DMS 273 treated with DMSO at 0.1 percent for 48 hours (cell line): ENCODE results near the gene LRRC32.

Experiments used
- DNase-seq: peaks from one replicate; lab custom pipeline; 2025; lab: John Stamatoyannopoulos, UW

Gene LRRC32, protein sequence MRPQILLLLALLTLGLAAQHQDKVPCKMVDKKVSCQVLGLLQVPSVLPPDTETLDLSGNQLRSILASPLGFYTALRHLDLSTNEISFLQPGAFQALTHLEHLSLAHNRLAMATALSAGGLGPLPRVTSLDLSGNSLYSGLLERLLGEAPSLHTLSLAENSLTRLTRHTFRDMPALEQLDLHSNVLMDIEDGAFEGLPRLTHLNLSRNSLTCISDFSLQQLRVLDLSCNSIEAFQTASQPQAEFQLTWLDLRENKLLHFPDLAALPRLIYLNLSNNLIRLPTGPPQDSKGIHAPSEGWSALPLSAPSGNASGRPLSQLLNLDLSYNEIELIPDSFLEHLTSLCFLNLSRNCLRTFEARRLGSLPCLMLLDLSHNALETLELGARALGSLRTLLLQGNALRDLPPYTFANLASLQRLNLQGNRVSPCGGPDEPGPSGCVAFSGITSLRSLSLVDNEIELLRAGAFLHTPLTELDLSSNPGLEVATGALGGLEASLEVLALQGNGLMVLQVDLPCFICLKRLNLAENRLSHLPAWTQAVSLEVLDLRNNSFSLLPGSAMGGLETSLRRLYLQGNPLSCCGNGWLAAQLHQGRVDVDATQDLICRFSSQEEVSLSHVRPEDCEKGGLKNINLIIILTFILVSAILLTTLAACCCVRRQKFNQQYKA

DNA sequence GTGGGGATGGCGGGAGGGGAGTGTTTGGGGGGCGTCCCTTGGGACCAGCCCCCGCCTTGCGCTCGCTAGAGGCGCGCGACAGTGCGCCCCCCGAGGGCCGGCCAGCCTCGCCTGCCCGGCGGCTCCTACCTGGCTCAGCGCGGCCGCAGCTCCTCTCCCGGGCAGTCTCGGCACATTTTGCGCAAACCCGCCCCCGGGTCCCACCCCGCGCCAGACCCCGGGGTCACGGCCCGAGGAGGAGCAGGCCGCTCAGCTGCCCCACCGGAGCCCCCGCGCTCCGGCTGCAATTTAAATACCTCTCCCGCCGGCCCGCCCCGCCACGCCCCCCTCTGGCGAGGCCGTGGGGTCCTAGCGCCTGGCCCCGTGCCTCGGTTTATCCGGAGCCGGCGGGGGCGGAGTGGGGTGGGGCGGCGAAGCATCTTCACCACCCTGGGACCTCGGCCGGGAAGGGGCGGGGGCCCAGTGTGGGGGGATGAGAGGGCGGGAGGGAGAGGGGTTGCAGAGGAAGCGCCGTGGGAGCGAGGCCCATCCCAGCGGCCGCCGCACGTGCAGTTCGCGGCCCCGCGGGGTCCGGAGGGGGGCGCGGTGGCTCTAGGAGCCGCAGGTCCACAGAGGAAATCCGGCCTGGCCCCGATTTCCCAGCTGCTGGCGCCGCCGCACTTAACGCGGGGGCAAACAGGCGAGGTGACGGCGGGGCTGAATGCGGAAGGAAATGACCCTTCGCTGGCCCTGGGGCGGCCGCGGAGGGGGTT is at the start of gene LRRC32:
LRRC32 (minus strand) TSS at position 263 of the 752 bp plus-strand sequence. CDS start 4,793 bp downstream, outside the sequence.
- no peak for DNase-seq

DNA sequence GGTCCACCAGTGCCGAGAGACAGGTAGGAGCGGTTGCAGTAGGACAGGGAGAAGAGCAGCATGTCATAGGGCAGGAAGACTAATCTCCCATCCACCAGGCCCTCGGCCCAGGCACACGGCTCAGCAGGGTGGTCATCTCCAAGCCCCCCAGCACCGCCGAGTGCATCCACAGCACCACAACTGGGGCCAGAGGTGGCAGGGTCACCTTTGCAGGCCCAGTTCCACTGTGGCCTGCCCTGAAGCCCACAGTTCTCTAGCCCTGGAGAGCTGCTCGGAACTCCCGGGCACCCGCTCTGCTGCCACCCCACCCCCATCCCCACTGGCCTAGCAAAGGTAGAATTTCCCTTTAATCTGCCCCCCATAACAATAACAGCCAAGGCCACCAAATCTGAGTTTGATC is 49.1 kb upstream of the LRRC32 start:
- DNase-seq: no peak

DNA sequence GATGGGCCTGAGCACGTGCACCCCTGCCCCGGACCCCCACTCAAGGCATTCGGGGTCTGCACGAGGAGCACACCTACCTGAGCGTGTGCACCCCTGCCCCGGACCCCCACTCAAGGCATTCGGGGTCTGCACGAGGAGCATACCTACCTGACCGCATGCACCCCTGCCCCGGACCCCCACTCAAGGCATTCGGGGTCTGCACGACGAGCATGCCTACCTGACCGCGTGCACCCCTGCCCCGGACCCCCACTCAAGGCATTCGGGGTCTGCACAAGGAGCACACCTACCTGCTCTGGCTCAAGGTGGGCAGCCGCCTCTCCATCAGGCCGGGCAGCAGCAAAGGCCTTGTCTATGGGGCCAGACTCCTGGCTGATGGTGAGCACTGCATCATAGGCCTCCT is 48.7 kb upstream of the LRRC32 start:
- DNase-seq: no peak

DNA sequence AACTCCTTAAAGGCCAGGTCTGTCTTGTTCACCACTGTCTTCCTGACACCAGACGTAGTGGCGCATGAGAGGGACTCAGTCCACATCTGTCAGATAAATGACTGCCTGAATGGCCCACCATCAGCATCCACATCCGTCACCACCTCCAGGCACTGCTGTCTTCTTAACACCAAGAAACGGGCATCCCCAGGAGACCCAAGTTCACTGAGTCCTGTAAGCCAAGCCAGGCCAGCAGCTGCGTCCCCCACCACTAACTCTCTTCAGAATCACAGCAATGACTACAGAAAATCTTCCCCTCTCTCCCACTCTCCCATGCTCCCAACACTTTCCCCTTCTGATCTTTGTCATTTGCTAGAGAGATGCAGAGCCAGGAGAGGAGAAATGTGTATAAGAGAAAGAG is 47.3 kb upstream of the LRRC32 start:
- DNase-seq: no peak

DNA sequence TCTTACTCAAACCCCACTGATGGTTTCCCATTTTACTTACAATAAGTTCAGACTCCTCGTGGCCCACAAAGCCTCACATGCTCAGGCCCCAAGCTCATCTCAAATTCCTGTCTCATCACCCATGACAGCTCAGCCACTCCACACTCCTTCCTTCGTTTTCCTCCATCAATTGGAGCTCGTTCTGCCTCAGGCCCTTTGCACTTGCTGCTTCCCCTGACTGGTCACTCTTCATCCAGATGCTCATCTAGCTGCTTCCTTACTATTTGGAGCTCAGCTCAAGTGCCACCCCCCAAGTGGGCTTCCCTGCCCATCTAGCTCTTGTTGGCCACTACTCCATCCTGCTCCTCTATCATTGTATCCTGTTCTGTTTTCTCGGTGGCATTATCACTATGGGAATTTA is 46.8 kb upstream of the LRRC32 start:
- DNase-seq: no peak

DNA sequence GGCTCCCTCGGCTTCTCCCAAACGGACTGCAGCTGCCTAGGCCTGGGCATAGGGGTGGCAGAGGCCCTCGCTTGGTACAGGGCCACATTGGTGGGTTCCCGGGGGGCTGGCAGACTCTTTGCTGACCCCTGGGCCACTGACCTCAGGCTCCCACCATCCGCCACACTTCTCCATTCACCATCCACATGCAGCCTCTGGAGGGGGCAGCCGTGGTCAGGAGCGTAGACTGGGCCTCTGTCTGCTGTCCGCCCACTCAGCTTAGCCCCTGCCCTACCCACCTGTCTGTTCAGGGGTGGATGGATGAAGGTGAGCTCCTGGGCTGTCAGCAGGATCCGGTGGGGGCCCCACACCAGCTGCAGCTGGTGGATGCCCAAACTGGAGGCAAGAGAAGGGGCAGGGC is 45.7 kb upstream of the LRRC32 start:
- DNase-seq: no peak

DNA sequence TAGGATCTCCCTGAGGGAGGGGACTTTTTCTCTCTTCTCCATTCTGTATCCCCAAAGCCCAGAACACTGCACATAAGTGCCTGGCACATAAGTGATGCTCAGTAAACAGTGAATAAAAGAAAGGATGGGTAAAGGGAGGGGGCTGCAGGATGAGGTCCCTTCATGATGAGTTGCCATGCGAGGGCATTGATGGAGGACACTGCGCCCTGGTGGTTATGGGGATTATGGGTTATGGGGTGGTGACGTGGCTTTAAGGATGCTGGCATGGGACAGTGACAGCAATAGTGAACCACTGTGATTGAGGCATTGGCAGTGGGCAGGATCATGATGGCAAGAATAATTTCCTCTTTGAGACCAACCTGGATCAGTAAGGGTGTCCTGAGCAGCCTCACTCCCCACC is 43.9 kb upstream of the LRRC32 start:
- no peak for DNase-seq

DNA sequence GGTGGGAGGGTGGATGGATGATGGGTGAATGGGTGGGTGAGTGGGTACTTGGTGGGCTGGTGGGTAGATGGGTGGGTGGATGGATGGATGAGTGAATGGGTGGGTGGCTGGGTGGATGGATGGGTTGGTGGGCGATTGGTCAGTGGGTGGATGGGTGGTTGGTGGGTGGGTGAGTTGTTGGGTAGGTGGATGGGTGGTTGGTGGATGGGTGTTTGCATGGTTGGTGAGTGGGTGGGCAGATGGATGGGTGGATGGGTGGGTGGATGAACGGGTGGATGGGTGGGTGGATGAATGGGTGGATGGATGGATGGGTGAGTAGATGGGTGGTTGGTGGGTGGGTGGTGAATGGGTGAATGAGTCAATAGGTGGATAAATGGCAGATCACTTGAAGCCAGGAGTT is 43.0 kb upstream of the LRRC32 start:
- no peak for DNase-seq

DNA sequence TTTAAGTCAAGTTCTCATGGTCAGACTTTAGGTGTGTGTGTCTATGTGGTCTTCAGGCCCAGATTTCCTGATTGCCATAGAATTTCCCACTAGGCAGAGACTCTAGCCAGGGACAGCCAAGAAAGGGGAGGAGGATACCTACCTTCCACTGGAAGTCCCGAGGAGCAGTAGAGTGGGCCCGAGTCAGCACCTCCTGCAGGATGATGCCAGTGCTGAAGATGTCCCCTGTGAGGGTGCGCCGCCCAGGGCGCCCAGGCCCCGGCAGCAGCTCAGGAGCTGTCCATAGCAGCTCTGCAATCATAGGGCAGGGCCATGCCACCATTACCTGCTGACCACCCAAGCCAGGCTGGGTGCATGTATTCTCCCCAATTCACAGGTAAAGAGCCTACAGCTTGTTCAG is 41.6 kb upstream of the LRRC32 start:
- DNase-seq: no peak

DNA sequence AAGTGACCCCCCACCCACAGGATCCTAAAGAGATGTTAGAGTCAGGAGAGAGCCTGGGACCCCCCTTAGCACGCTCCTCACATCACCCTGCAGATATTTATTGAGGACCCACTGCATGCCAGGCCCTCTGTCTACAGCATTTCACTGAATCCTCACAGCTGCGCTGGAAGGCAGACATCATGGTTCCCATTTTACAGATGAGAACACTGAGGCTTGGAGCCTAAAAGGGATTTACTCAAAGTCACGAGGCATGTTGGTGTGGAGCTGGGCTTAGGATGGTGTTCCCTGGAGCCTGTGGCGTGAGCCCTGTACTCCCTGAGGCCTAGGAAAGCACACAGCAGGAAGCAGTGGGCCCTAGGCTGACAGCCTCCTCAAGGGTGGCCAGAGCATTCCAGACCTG is 39.2 kb upstream of the LRRC32 start:
- DNase-seq: no peak

DNA sequence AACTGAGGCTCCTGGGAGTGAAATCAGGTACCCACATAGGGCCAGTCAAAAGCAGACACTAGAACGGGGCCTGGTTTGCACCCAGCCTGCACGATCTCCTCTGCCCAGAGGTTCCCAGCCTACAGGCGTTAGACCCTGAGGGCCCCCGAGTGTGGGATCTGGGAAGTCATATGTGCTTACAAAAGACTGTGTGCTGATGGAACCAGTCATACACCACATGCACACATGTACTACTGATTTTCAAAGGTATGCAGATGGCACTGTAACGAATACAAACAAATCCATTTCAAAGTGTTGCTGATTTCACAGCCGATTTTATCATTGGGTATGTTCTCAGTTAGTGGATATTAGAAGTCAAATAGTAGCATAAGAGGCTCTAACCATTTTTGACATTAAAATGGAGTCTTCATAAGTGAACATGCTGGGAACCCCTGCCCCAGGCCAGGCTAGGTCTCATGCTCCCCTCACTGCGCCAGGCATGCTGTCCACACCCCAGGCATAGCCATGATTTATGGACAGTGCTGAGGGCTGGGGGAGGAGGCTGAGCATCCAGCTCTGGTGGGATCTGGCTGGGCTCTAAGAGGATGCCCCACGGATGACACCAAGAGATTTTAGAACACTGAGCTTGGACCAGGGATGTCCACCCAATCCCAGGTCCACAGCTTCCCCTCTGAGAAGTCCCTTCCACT is 38.6 kb upstream of the LRRC32 start:
- DNase-seq: no peak

DNA sequence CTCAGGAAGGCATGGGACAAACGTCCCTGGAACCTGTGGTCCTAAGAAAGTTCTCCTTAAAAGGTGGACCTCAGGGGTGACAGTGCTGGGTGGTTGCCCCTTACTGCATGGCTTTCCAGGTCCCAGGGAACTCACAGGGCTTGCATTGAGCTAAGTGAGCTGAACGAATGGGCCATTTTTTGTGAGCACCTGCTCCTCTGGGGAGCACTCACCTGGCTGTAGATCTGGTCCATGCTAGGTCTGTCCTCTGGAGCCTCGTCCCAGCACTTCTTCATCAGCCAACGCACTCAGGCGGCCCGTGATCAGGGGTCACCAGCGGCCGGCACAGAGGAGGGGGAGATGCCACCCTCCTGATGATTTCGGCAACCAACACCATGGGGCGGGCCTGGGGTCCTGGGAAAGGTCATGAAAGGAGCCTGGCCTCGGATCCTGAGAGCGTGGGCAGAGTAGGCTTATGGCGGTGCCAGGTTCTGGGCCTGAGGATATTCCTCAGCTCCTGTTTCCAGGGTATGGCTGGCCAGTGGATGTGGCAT is 36.8 kb upstream of the LRRC32 start:
- DNase-seq: no peak

DNA sequence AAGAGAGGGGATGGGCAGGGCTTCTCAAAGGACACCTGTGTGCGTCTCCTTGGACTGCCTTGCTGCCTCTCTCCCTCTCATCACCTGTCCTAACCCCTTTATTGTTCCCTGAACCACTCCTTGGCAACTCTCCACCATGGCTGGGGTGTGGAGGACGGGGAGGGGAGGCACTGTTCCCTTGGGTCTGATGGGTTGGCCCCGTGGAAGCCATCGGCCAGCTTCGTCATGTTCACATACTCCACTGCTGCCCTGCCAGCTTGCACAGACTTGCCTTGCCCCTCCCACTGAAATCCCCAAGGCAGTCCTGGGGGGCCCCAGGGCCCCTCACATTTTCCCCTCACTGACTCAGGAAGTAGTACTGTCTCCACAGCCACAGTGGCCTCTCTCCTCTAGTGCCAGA is 36.1 kb upstream of the LRRC32 start:
- DNase-seq: no peak

DNA sequence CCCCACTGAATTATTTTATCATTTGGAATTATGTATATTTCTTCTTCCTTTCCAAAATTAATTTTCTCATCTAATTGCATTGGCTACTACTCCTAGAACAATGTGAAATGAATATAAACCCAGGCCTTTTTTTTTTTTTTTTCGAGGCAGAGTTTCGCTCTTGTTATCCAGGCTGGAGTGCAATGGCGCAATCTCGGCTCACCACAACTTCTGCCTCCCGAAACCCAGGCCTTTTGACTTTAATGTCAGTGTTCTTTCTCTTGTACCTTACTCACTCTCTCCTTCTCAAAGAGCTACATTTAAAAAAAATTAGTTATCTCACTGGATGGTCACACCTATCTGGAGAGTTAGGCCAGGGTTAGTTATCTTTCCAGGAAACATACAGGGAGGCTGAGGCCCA is 35.3 kb upstream of the LRRC32 start:
- DNase-seq: no peak

DNA sequence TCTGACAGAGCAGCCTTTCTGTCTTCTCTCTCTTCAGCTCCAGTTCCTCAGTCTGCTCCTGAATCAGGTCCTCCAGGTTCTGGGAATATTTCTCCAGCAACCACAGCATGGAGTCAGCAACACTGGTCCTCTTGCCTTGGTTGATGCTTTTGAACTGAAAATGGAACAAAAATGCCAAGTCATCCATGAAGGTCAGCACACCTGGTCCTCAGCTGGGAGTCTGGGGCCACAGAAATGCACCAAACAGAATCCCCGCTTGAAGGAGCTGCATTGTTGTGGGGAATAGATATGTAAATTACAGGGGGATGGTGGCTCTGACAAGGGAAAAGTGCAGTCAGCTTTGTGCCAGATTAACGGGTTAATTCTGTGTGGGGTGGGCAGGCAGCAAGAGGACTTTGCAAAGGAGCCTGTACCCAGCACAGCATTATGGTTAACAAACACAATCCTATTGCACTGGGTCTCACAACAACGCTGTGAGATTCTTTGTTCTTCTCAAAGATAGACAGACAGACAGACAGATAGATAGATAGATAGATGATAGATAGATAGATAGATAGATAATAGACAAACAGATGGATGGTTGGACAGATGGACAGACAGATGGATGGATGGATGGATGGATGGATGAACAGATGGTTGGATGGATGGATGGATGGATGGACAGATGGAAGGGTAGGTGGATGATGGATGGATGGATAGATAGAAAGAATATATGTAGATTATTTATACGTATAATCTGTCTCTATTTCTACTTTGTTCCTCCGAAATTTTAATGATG is 33.8 kb upstream of the LRRC32 start:
- DNase-seq: no peak

DNA sequence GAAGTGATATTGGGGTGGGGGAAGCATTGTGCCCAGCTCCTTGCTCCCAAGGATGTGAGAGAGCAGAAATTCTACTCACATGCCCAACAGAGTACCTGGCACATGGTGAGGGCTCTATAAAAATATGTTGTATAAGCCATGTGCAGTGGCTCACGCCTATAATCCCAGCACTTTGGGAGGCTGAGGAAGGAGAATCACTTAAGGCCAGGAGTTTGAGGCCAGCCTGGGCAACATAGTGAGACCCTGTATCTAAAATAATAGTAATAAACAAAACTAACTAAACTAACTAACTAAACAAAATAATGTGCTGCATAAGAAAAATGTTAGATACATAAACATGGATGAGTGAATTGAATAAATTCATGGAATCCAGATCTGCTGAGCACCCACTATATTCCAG is 33.2 kb upstream of the LRRC32 start:
- DNase-seq: no peak

DNA sequence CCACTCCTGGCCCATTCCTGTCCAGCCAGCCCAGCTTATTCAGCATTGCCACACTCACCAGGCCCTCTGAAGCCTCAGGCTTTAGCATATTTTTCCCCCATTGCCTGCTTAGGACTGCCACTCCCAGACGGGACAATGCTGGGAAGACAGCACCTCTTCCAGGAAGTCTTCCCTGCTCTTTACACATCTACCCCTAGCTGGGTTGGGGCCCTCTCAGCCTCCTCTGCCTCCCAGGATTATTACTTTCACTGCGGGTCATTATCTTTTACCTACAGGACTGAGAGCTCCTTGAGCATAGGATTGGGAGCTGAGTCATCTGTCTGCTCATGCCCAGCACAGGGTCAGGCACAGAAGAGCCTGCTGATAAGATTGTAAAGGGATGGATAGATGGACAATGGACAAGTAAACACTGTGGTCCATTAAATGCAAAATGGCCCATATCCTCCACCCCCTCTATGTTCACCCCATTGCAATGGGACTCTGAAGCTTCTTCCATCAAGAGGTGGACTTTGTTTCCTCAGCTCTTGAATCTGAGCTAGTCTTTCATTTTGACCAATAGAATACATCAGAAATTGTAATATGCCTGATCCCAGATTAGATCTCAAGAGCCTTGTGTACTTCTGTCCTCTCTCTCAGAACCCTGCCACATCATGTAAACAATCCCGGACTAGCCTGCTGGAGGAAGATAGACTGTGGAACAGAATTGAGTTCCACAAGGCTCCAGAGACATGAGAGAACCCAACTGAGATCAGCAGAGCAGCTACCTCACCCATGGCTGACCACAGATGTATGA is 32.0 kb upstream of the LRRC32 start:
- no peak for DNase-seq

DNA sequence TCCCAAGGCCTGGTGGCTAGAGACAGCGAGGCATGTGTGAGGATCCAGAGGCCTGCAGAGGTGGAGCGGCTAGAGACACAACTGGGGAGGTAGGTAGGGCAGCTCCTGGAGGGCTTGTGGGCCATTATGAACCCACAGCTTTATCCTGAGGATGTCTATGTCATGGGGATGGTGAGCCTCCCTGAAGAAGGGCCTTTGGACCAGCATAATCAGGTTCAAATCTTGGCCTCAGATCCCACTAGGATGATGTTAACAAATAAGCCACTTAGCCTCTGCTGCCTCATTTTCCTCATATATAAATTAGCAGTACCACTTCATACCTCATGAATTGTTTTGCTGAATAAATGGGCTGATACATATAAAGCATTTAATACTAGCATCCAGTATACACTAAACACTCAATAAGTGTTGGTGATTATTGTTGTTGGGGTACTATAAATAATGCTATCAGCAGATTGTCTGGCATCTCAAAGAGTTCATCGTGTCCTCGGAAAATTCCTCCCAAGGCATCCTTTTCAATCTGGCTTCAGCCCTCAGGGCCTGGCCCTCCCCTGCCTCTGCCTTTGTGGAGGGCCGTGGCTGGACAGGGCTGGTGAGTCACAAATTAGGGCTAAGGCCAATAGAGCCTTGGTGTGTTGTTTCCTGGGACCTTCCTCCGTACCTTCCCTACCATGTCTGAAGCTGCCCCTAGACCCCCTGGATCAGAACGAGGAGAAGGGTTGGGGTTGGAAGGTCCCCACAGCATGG is 30.9 kb upstream of the LRRC32 start:
- DNase-seq: no peak

DNA sequence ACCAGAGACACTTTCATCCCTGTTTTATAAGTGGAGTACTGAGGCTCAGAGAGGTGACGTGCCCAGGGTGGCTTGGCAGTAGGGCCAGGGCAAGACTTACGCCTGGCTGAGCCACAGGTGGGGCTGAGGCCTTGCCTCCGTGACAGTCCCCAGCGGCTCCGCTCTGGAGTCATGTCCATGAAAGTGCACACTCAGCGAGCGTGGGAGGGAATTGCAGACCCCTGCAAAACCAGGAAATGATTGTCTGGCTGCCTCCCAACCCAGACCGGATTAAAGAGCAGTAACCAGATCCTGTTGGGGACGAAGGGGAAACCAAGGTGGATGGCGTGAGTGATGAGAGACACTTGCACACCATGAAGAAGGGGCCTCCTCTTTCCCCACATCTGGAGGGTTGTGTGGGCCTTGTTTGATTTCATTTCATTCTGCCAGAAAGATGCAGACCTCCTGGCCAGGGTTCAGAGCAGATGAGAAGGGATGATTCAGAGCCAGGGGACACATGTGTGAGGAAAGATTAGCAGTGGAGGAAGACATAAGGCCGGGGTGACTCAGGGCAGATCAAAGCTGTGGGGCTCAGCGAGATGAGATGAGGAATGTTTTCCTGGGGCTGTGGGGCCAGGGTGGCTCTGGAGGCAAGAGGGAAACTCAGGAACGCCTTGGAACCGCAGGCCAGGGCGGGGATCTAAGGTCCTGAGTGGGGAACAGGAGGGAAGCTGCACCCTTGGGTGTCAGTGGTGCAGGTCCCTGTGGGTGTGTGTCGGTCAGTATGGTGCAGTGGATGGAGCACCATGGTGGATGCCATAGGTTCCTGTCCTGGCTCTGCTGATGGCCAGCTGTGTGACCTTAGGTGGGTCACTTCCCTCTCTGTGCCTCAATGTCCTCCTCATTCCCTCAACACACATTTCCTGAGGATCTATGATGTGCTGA is 29.9 kb upstream of the LRRC32 start:
- no peak for DNase-seq
